ENCODE data around the gene SLC22A1.

DNA sequence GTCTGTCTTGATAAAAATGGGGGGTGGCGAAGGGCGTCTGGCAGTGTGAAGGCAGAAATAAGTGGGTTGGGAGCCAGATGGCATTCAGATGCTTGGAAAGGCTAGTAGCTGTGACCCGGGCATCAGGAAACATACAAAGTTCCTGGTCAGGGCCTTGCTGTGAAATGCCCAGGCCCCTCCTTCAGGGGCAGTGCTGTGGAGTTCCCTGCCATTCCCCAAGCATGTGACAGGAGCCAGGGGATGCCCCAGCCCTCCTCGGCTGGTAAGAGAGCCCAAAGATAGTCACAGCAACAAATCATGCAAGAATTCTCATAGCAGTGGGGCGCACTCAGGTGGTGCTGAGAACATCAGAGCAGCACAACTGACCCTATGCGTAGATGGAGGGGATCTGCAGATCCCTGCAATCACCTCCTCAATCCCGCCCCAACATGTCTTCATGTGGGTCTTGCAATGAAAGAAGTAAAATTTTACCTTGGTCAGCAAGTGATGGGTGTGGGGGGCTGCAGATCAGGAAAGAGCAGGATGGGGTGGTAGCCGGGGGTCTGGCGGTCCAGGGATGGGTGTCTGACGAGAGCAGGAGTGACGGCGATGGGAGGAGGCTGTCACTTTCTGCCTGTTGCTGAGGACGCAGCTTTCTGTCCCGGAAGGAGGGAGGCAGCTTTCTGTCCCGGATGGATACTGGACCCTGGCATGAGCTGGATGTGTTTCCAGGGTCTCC lies 39.5 kb downstream of the SLC22A1 start:
- TF ChIP-seq, protein P1, sequence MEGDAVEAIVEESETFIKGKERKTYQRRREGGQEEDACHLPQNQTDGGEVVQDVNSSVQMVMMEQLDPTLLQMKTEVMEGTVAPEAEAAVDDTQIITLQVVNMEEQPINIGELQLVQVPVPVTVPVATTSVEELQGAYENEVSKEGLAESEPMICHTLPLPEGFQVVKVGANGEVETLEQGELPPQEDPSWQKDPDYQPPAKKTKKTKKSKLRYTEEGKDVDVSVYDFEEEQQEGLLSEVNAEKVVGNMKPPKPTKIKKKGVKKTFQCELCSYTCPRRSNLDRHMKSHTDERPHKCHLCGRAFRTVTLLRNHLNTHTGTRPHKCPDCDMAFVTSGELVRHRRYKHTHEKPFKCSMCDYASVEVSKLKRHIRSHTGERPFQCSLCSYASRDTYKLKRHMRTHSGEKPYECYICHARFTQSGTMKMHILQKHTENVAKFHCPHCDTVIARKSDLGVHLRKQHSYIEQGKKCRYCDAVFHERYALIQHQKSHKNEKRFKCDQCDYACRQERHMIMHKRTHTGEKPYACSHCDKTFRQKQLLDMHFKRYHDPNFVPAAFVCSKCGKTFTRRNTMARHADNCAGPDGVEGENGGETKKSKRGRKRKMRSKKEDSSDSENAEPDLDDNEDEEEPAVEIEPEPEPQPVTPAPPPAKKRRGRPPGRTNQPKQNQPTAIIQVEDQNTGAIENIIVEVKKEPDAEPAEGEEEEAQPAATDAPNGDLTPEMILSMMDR (IDR thresholded peaks at IDR 0.05) = no peak
- TF ChIP-seq POLR2A (IDR thresholded peaks at IDR 0.05) = no peak
